Muscle of arm (tissue), 14 donors: ENCODE data around the gene STK11. TPM values are rescaled to one million over a fixed set of nuclear protein-coding genes. Genes with fewer than 3 reads are reported as not detected.

Experiments
- DNase-seq: peaks from one replicate; pipeline ENCODE4 v3.0.0-alpha.2; 2013
- long read RNA-seq, 11 donors: transcript quantifications; one replicate each; lab custom pipeline, GENCODE V29; 2026
- polyA plus RNA-seq, 12 donors: library from polyadenylated mRNA; unstranded; fragments of 120-200 nt; gene quantifications; one replicate each; pipeline ENCODE4 v1.2.1, GENCODE V29; 2013; ENCODE audit not compliant: insufficient read length in 12 of 12

STK11 gene, protein sequence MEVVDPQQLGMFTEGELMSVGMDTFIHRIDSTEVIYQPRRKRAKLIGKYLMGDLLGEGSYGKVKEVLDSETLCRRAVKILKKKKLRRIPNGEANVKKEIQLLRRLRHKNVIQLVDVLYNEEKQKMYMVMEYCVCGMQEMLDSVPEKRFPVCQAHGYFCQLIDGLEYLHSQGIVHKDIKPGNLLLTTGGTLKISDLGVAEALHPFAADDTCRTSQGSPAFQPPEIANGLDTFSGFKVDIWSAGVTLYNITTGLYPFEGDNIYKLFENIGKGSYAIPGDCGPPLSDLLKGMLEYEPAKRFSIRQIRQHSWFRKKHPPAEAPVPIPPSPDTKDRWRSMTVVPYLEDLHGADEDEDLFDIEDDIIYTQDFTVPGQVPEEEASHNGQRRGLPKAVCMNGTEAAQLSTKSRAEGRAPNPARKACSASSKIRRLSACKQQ
- 10 to 100 TPM in 11 of 12 donors, not detected in 1; 35.8 to 56.1 (median 44.3) TPM for polyA plus RNA-seq
- long read RNA-seq, donor 1, transcript STK11-201 (10 exons, 2,611 nt), result major isoform, 6 of 6 reads
- long read RNA-seq, donor 1, partial matches to known transcripts, result 0 of 6 reads
- long read RNA-seq, donor 1, other reads (novel, unspliced or antisense), result 0 of 6 reads
- long read RNA-seq, donor 2, transcript STK11-201 (10 exons, 2,611 nt), result major isoform, 5 of 5 reads
- long read RNA-seq, donor 2, partial matches to known transcripts, result 0 of 5 reads
- long read RNA-seq, donor 2, other reads (novel, unspliced or antisense), result 0 of 5 reads
- long read RNA-seq, donor 3, transcript STK11-201 (10 exons, 2,611 nt), result major isoform, 7 of 22 reads
- long read RNA-seq, donor 3, partial matches to known transcripts, result 15 of 22 reads
- long read RNA-seq, donor 3, other reads (novel, unspliced or antisense), result 0 of 22 reads
- long read RNA-seq, donor 4, partial matches to known transcripts, result 0 of 3 reads
- long read RNA-seq, donor 4, other reads (novel, unspliced or antisense), result 0 of 3 reads
- long read RNA-seq, donor 5, transcript STK11-201 (10 exons, 2,611 nt), result major isoform, 23 of 28 reads
- long read RNA-seq, donor 5, partial matches to known transcripts, result 5 of 28 reads
- long read RNA-seq, donor 5, other reads (novel, unspliced or antisense), result 0 of 28 reads
- long read RNA-seq, donor 6, partial matches to known transcripts, result 0 of 4 reads
- long read RNA-seq, donor 6, other reads (novel, unspliced or antisense), result 0 of 4 reads
- long read RNA-seq, donor 7, partial matches to known transcripts, result 0 of 1 reads
- long read RNA-seq, donor 7, other reads (novel, unspliced or antisense), result 0 of 1 reads
- long read RNA-seq, donor 8, transcript STK11-201 (10 exons, 2,611 nt), result major isoform, 18 of 62 reads
- long read RNA-seq, donor 8, partial matches to known transcripts, result 44 of 62 reads
- long read RNA-seq, donor 8, other reads (novel, unspliced or antisense), result 0 of 62 reads
- long read RNA-seq, donor 9, transcript STK11-201 (10 exons, 2,611 nt), result major isoform, 12 of 12 reads
- long read RNA-seq, donor 9, partial matches to known transcripts, result 0 of 12 reads
- long read RNA-seq, donor 9, other reads (novel, unspliced or antisense), result 0 of 12 reads
- long read RNA-seq, donor 10, transcript STK11-201 (10 exons, 2,611 nt), result major isoform, 11 of 11 reads
- long read RNA-seq, donor 10, partial matches to known transcripts, result 0 of 11 reads
- long read RNA-seq, donor 10, other reads (novel, unspliced or antisense), result 0 of 11 reads
- long read RNA-seq, donor 11, transcript STK11-201 (10 exons, 2,611 nt), result major isoform, 9 of 26 reads
- long read RNA-seq, donor 11, partial matches to known transcripts, result 17 of 26 reads
- long read RNA-seq, donor 11, other reads (novel, unspliced or antisense), result 0 of 26 reads

DNA sequence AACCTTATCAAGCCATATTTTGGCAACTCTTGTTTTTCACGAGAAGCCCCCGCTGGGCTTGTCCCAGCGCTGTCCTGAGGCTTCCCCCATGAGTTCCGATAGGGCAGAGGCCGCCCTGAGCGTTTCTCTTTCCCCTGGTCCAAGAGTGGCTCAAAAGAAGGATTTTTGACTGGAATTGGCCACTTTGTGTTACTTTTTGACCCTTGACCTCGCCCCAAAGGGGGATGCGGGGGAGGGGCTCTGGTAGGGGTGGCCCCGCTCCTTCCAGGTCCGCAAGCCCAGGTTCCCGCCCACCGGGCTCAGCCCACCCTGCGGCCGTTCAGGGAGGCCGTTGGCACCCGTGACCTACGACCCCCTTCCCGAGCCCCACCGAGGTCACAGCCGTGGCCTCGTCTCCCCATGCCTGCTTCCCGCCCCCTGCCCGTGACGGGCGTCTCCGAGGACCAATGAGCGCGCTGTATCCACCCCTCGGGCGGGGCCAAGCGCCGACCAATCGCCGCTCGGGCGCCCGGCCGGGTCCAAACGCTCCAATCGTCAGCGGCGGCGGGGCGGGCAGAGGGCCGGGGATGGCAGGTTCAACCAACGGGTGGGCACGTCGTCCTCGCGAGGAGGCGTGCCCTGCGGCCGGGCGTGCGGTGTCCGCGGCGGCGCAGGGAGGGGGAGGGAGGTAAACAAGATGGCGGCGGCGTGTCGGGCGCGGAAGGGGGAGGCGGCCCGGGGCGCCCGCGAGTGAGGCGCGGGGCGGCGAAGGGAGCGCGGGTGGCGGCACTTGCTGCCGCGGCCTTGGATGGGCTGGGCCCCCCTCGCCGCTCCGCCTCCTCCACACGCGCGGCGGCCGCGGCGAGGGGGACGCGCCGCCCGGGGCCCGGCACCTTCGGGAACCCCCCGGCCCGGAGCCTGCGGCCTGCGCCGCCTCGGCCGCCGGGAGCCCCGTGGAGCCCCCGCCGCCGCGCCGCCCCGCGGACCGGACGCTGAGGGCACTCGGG, at the start of gene STK11:
Gene STK11, plus strand, starts transcription at position 665 of the 986 bp plus-strand sequence. CDS start 1,136 bp downstream, outside the sequence.
- DNase-seq, result peak; percentile 97

DNA sequence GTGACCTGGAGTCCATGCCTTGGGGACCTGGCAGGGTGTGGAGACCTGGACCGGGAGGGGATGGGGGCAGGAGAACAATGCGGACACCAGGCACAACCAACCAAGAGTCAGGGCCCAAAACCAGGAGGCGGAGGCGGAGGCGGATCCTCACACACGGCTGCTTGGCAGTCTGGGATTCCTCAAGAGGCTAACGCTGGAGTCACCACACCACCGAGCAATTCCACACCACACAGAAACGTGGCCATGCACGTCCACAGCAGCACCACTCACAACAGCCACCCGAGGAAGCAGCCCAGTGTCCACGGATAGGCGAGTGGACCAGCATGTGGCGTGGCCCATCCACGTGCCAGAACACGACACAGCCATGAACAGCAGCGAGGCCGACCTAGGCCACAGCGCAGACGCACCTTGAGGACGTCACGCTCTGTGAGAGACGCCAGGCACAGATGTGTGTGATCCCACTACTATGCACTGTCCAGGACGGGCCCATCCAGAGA, 49.2 kb upstream of the STK11 start:
- DNase-seq, result no peak

DNA sequence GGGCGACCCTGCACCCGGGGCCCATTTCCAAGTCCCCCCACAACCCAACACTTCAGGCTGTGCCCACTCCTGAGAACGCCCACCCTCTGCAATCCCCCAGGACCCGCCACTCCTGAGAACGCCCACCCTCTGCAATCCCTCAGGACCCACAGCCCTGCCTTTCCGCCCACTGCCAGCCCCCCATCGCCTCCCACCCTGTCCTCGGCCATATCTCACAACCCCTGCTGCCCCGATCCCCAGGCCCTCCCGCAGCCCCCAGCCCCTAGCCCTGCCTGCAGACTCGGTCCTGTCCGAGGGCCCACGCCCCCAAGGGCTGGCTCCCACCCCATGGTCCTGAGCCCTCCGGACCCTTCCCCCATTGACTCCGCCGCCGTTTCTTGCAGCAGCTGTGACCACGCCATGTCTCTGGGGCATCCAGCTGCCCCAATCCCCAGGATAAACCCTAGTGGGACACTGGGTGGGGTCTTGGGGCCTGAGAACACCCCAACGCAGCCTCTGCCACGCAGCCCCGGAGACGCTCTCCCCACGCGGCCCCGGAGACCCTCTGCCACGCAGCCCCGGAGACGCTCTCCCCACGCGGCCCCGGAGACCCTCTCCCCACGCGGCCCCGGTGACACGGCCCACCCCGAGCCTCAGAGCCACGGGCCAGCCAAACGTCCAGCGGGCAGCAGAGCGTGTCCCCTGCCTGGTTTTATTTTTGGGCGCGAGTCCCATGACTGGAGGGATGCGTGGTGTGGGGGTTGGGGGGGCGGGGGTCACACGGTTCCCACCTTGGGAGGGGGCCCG, 48.6 kb upstream of the STK11 start:
- DNase-seq, result no peak

DNA sequence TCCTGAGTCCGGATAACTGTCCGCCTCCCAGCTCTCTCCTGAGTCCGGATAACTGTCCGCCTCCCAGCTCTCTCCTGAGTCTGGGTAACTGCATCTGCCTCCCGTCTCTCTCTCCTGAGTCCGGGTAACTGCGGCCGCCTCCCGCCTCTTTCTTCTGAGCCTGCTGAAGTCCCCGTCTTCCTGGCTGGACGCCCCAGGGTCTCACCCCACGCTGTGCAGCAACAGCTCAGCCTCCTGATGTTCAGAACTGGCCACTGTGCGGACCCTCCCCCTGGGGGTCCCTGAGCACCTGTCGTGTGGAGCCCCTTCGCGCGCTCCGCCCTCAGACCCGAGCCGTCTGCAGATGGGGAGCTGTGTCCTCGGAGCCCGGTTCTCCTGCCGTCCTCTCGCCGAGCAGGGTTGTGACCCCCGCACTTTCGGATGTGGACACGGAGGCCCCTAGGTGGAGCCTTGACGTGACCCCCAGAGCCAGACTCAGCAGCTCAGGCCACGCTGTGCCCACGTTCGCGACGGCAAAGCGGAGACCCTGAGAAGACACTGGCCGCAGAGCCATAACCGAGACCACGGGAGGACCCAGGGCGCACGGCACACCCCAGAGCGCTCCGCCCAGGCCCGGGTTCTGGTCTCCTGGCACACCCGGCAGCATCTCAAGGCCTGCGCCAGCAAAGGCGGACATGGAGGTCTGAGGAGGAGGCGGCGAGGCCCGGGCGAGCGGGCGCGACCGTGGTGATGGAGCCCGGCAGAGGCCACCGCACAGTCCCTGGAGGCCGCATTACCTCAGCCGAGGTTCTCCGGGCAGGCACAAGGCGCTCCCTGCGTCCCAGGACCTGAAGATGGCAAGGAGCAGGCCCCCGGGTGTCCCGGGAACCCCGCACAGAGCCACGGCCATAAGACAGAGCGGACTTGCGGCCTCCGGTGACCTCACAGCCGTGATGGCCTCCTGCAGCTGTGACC, 47.4 kb upstream of the STK11 start:
- no peak for DNase-seq

DNA sequence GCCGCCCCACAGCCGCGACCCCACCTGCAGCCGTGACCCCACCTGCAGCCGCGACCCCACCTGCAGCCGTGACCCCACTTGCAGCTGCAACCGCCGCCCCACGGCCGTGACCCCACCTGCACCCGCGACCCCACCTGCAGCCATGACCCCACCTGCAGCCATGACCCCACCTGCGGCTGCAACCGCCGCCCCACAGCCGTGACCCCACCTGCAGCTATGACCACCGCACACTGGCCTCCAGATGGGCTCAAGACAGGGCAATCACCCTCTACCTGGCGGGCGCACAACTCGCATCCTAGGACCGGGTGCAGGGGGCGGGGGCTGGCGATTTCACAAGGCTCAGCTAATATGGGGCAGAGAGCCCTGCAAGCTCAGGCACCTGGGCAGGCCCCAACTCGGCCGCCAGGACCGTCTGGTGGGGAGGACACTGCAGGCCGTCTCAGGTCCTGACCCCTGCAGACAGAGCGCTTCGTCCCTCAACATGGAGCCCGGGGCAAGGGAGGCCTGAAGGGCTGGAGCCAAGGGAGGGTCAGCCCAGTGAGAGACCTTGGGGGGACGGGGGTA, 46.6 kb upstream of the STK11 start:
- no peak for DNase-seq

DNA sequence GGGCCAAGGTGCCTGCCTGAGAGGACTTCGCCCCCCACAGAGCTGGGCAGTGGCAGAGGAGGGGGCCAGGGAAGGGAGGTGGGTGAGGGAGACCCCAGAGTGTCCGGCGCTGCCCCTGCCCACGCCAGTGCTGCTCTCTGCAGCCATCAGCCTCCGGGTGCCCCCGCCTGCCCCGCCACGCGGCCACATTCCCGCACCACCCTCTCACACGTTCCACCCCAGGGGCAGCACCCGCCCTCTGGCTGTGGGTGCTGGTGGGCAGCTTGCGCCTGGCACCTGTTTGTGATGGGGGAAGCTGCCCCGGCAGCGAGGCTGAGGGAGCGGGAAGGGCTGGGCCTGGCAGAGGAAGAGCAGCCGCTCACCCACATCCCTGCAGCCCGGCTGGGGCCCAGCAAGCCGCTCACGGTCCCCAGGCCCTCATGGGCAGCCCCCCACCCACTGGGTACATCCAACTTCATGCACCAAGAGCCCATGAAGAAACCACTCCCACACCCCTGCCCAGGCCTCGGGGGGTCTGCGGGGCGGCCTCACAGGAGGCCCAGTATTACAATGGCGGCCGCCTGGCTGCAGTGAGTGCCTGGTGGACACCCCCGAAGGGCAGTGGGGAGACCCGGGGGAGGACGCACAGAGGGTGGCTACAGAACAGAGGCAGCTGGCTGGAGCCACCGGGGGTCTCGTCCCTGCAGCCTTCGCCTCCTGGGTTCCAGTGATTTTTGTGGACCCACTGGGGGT, 45.5 kb upstream of the STK11 start:
- DNase-seq, result no peak

DNA sequence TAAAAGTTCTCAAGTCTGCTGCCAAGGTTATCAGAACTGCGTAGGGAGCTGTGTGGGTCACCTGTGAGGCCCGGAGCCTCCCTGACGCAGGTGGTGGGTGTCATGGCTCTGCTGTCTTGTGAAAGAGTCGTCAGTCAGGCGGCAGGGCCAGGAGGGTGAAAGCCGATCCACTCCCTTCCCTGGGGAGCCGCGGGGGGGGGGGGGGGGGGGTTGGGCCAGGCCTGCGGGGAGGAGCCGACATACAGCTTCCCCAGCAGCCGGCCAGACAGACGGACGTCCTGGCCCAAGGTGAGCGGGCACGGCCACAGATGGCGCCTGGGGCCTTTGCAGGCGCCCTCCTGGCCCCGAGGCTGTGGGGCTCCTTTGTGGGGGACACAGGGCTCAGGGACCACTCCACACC, 43.9 kb upstream of the STK11 start:
- no peak for DNase-seq

DNA sequence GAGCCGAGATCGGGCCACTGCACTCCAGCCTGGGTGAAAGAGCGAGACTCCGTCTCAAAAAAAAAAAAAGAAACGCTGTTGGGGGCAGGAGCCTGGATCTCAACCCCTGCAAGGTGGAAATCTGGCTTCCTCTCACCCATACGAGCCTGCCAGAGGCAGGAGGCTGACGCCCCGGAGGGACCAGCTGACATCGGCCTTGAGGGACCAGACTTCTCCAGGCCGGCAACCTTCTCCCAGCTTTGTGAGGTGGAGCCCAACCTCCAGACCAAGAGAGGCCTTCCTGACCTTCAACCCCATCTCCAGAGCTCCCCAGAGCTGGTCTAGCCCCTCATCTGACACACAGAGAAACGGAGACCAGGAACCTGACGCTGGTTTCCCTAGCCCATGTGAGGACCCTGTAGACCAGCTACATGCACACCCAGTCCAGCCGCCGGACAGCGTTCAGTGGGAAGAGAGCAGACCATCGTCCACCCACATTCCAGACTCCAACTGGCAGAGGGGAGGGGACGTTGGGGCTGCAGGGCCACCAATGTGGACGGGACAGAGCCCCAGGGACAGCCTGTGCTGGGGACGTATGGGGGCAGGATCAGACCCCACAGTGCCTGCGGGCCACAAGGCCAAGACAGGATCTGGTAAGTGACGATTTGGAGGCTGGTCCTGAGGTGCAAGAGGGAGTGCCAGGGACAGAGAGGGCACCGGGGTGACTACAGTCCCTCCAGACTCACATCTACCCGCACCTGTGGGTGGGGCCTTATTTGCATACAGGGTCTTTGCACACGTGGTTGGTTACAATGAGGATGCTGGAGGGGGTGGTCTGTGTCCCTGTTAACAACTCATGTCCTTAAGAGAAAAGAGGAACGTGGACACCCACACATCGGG, 42.9 kb upstream of the STK11 start:
- DNase-seq, result no peak

DNA sequence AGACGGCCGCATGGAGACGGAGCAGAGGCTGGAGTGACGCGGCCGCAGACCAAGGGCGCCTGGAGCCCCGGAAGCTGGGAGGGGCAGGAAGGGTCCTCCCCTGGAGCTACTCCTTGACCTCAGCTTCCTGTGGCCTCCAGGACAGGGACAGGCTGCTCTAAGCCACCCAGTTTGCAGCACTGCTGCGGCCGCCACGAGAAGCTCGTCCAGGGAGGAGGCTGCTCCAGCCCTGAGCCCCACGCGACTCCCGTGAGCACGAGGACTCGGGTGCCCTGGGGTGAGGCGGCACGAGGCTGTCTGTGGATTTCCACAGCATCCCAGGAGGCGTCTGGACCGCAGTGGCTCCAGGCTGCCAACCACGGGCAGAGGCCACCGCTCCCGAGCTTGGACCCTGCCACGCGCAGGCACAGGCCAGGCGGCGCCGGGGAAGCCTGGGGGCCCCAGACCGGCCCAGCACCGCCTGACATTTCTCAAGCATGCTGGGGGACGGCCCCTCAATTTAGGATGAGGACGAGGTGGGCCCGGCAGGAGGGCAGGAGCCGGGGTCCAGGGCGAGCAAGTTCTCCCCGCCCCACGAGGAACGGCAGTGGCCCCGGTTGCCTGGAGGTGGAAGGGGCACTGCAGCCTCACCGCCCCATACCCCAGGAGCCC, 42.2 kb upstream of the STK11 start:
- no peak for DNase-seq

DNA sequence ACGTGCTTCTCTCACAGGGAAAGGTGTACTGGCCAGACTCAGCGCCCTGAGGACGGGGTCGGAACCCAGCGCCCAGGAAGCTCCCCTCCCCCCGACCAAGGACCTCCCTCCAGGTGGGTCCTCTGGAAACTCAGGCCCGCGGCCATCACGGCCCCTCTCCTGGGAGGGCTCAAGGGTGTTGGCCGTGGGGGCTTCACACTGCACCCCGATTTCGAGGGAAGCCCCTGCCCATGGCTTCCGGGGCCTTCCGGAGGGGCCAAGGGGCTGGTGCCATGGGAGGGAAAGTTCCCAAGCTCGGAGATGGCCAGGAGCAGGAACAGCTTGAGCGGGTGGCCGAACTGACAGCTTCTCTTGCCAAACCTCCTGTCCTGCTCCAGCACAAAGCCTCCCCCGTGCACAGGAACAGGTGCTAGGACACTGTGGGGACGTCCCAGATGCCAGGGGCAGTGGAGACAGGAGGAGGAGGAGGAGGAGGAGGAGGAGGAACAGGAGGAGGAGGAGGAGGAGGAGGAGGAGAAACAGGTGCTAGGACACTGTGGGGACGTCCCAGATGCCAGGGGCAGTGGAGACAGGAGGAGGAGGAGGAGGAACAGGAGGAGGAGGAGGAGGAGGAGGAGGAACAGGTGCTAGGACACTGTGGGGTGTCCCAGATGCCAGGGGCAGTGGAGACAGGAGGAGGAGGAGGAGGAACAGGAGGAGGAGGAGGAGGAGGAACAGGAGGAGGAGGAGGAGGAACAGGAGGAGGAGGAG, 41.5 kb upstream of the STK11 start:
- no peak for DNase-seq

DNA sequence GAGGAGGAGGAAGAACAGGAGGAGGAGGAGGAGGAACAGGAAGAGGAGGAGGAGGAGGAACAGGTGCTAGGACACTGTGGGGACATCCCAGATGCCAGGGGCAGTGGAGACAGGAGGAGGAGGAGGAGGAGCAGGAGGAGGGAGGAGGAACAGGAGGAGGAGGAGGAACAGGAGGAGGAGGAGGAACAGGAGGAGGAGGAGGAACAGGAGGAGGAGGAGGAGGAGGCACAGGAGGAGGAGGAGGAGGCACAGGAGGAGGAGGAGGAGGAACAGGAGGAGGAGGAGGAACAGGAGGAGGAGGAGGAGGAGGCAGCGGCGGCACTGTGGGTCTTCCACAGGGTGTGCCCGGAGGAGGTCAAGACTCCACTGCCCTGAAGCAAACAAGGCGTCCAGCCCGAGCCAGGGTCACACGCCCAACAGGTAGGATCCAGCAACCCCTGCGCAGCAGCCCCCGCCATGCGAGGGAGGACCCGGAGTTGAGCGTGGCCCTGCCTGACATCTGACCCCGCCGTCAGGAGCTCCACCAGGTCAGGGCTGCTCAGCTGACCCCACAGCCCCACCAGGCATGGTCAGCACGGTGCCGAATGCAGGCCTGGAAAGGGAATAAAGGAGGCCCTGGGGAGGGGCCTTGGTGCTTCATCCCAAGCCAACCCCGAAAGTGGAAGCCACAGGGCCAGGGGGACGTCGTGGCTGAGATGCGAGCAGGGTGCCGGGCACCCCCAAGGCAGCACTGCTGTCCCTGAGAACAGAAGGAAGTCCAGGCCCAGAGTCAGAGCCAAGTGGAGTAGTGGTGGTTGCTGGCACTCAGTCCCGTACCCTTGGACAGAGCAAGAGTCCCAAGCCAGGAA, 40.7 kb upstream of the STK11 start:
- DNase-seq, result no peak

DNA sequence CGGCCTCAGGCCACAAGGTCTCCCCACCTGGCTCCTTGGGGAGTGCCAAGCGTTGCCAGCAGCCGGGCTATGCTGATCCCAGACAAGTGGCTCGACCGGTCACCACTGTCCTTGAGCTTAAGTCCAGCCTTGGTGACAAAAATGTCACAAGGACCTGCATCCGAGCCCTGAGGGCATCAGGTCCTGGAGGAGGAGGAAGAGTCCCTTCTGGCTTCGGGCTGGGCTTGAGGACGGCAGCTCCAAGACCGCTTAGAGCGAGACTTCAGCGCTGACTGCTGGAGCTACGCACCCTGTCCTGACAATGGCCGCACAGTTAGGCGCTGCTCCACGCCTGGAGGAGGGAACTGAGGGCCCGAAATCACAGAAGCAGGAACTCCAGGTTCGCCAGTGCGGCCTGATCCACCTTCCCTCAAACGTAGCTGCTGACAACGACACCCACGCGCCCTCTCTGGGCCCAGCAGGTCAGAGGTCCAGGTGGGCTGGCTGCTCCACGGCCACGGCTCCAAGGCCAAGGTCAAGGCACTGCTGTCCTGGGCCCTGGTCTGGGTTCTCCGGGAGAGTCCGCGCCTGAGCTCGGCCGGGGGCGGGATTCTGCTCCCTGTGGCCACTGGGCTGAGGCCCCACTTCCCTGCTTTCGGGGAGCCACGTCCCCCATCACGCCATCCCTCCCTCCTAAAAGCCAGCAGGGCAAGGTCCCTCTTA, 38.6 kb upstream of the STK11 start:
- no peak for DNase-seq
